Vagina (tissue), 2 donors: Measurements from ENCODE around the gene PHLDA2.

Experiments
- POLR2A ChIP-seq, 2 donors: fragments of 450-650 bp; IDR thresholded peaks; one replicate each; pipeline ENCODE4 v1.6.1; 2017; ENCODE audit warnings: antibody characterized with exemption in 2 of 2, mild to moderate bottlenecking in 2 of 2, moderate library complexity in 2 of 2
- POLR2AphosphoS5 ChIP-seq, 2 donors: sonication (generic); formaldehyde crosslinking; IDR thresholded peaks; one replicate each; pipeline ENCODE4 v1.9.0; 2017; ENCODE audit warnings: antibody characterized with exemption in 2 of 2, mild to moderate bottlenecking in 2 of 2, low read depth in 1 of 2; ENCODE audit not compliant: insufficient read depth in 1 of 2
- TF ChIP-seq, protein P1 (sequence below), 3 experiments: fragments of 450-650 bp in 2 of 3; fragments of 200-600 bp in 1 of 3; sonication (generic) in 1 of 3; IDR thresholded peaks; one replicate each; pipeline ENCODE4 v1.5.1; 2017 to 2019; ENCODE audit warnings: antibody characterized with exemption in 3 of 3, mild to moderate bottlenecking in 2 of 3, moderate library complexity in 2 of 3

DNA sequence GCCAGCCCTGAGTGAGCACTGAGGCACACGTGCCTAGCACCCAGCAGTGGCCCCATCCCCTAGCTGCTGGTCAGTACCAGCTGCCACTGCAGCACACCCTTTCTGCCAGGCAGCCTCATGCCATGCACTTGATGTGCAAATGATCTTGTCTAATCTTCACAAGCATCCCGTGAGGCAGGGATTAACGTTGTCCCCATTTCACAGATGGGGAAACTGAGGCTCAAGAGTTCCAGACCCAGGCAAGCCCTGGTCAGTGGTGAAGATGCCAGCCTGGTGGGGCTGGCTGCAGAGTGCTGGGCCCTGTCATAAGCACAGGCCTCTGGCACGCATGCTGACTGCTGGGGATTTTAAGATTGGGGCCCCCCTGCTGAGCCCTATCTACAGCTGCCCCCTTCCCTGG, 35.3 kb downstream of the PHLDA2 start:
- TF ChIP-seq, protein P1, sequence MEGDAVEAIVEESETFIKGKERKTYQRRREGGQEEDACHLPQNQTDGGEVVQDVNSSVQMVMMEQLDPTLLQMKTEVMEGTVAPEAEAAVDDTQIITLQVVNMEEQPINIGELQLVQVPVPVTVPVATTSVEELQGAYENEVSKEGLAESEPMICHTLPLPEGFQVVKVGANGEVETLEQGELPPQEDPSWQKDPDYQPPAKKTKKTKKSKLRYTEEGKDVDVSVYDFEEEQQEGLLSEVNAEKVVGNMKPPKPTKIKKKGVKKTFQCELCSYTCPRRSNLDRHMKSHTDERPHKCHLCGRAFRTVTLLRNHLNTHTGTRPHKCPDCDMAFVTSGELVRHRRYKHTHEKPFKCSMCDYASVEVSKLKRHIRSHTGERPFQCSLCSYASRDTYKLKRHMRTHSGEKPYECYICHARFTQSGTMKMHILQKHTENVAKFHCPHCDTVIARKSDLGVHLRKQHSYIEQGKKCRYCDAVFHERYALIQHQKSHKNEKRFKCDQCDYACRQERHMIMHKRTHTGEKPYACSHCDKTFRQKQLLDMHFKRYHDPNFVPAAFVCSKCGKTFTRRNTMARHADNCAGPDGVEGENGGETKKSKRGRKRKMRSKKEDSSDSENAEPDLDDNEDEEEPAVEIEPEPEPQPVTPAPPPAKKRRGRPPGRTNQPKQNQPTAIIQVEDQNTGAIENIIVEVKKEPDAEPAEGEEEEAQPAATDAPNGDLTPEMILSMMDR (IDR thresholded peaks at IDR 0.05): no peak
- TF ChIP-seq POLR2A (IDR thresholded peaks at IDR 0.05) (no peak), POLR2AphosphoS5 (IDR thresholded peaks at IDR 0.05; ENCODE audit: insufficient read depth in 1 of 2, low read depth in 1 of 2) (no peak)
